Gastrocnemius medialis (tissue), 4 donors: ENCODE data around the gene ECE2. TPM values are rescaled to one million over a fixed set of nuclear protein-coding genes. Genes with fewer than 3 reads are reported as not detected.
A peak's percentile ranks its signal among the peaks of the same experiment; 100 is the strongest.

Experiments
- ATAC-seq, 2 donors: fragments of 150-250 bp; one replicate each; pipeline ENCODE4 v1.9.1; 2016
- DNase-seq, 2 donors: peaks; one replicate each; pipeline ENCODE4 v3.0.0-alpha.2; 2019
- H3K27ac ChIP-seq, 4 donors: fragments of 200-600 bp; sonication (generic); 1 replicate in 1 of 4; 2 replicates in 3 of 4; pipeline ENCODE4 v1.5.1; 2016 to 2018; ENCODE audit warnings: mild to moderate bottlenecking in 2 of 4, moderate library complexity in 1 of 4
- H3K27me3 ChIP-seq, 3 donors: fragments of 200-600 bp; sonication (generic) in 2 of 3; 1 replicate in 1 of 3; 2 replicates in 2 of 3; pipeline versions ENCODE4 v1.5.1 to v1.6.0; 2016 to 2019; ENCODE audit warnings: mild to moderate bottlenecking in 1 of 3, moderate library complexity in 1 of 3
- H3K36me3 ChIP-seq, 2 donors: fragments of 200-600 bp; sonication (generic) in 1 of 2; one replicate each; pipeline ENCODE4 v1.5.1; 2017 to 2018
- H3K4me1 ChIP-seq, 2 donors: fragments of 200-600 bp; sonication (generic) in 1 of 2; one replicate each; pipeline ENCODE4 v1.5.1; 2016 to 2017; ENCODE audit warnings: mild to moderate bottlenecking in 2 of 2
- H3K4me3 ChIP-seq, 4 donors: fragments of 200-600 bp; sonication (generic) in 3 of 4; 1 replicate in 1 of 4; 2 replicates in 3 of 4; pipeline ENCODE4 v1.5.1; 2016 to 2019; ENCODE audit warnings: mild to moderate bottlenecking in 2 of 4
- H3K9me3 ChIP-seq, 3 donors: fragments of 200-600 bp; sonication (generic) in 2 of 3; 1 replicate in 1 of 3; 2 replicates in 2 of 3; pipeline ENCODE4 v1.5.1; 2016 to 2019
- CTCF ChIP-seq, 5 experiments: fragments of 450-650 bp in 3 of 5; fragments of 200-600 bp in 2 of 5; sonication (generic) in 2 of 5; IDR thresholded peaks in 4 of 5; conservative IDR thresholded peaks in 1 of 5; 1 replicate in 4 of 5; 2 replicates in 1 of 5; pipeline ENCODE4 v1.5.1; 2016 to 2019; ENCODE audit warnings: antibody characterized with exemption in 5 of 5, mild to moderate bottlenecking in 3 of 5, moderate library complexity in 3 of 5
- POLR2A ChIP-seq, 2 donors: fragments of 450-650 bp; IDR thresholded peaks; one replicate each; pipeline ENCODE4 v1.6.1; 2017; ENCODE audit warnings: antibody characterized with exemption in 2 of 2, mild to moderate bottlenecking in 2 of 2, moderate library complexity in 2 of 2
- in situ Hi-C, 4 donors: fragments of 200-750 bp; cut with MboI; loops; one replicate each; pipeline versions ENCODE4 v1.15.0 to v1.8.0; 2017; ENCODE audit warnings: low sequenced_read_pairs in 4 of 4
- intact Hi-C: fragments of 100-400 bp; cut with DNase I; formaldehyde crosslinking; loops from one replicate; pipeline ENCODE4 v1.15.1; 2023; ENCODE audit warnings: low total_unique reads
- total RNA-seq, 4 donors: library from RNA; depleted of rRNA; stranded (reverse); fragments of >200 nt; gene quantifications; one replicate each; pipeline versions ENCODE4 v1.1.0 to v1.2.3, GENCODE V29; 2016

Gene ECE2
- total RNA-seq = not detected

GRCh38 chr3:184275961-184276910 lies at the start of gene ECE2:
Gene ECE2, plus strand, starts transcription at chr3:184276022. Its CDS starts 132 bp downstream, at chr3:184276154.
- DNase-seq (no peak), ATAC-seq (no peak)
- Histone ChIP-seq H3K27ac (no peak within 1 kb of the TSS), H3K4me1 (no peaks in the 10 kb centered on the region), H3K4me3 (no peak within 1 kb of the TSS), H3K27me3 (peaks cover 20 to 28% (median 24%) of the 10 kb centered on the region in 3 donors), H3K36me3 (no peaks in the 10 kb centered on the region), H3K9me3 (no peaks in the 10 kb centered on the region)
- intact Hi-C loops = no loop called here
- in situ Hi-C loops = loop anchor here in 1 of 4 donors (25.0 kb wide), 1 partner anchor 389 kb away; the partner anchor contains the start of gene PARL
- TF ChIP-seq POLR2A (IDR thresholded peaks at IDR 0.05) (no peak), CTCF (IDR thresholded peaks at IDR 0.05 in 4 of 5, conservative IDR thresholded peaks at IDR 0.05 in 1 of 5) (no peak)

- Histone ChIP-seq H3K27ac (no peak overlapping the region), H3K27me3 (peaks cover 33 to 43% (median 36%) of the 10 kb centered on the region in 3 donors), H3K4me3 (no peak overlapping the region), H3K9me3 (no peaks in the 10 kb centered on the region), H3K4me1 (peaks cover 4 to 9% of the 10 kb centered on the region in 2 donors), H3K36me3 (no peaks in the 10 kb centered on the region)
- in situ Hi-C loops = loop anchor here in 2 of 4 donors (25.0 kb wide), 2 partner anchors 90 to 340 kb away; partner anchors contain the start of genes EIF2B5 (in 1 of the 2) and PARL (in 1 of the 2)
- no peak for DNase-seq
- intact Hi-C loops = loop anchor here (5.0 kb wide), 1 partner anchor 60 kb away; no protein-coding TSS in a partner anchor
- peak; percentile 25 to 54 for ATAC-seq
- TF ChIP-seq POLR2A (IDR thresholded peaks at IDR 0.05) = no peak
- TF ChIP-seq CTCF (IDR thresholded peaks at IDR 0.05 in 4 of 5, conservative IDR thresholded peaks at IDR 0.05 in 1 of 5) = peak; percentile 57 to 79 (median 68)
Measured at GRCh38 chr3:184227481-184227935, 48.3 kb upstream of the ECE2 start.

- no peak for DNase-seq
- H3K9me3 ChIP-seq = no peaks in the 10 kb centered on the region
- H3K36me3 ChIP-seq = no peaks in the 10 kb centered on the region
- in situ Hi-C loops = loop anchor here in 2 of 4 donors (25.0 kb wide), 2 partner anchors 91 to 341 kb away; partner anchors contain the start of genes EIF2B5 (in 1 of the 2) and PARL (in 1 of the 2)
- ATAC-seq = no peak
- intact Hi-C loops = loop anchor here (2.0 to 5.0 kb wide), 2 partner anchors 22 to 59 kb away; no protein-coding TSS in a partner anchor
- H3K27ac ChIP-seq = no peak overlapping the region
- H3K27me3 ChIP-seq = peaks cover 33 to 45% (median 36%) of the 10 kb centered on the region in 3 donors
- H3K4me1 ChIP-seq = peaks cover 4 to 9% of the 10 kb centered on the region in 2 donors
- TF ChIP-seq CTCF (IDR thresholded peaks at IDR 0.05 in 4 of 5, conservative IDR thresholded peaks at IDR 0.05 in 1 of 5) = no peak
- no peak for TF ChIP-seq POLR2A (IDR thresholded peaks at IDR 0.05)
- peak overlapping the region in 2 of 4 donors; percentile 49 to 55 for H3K4me3 ChIP-seq
Measured at GRCh38 chr3:184228376-184229137, 47.3 kb upstream of the ECE2 start.

GRCh38 chr3:184229394-184230080 lies 46.3 kb upstream of the ECE2 start, which contains the start of gene VWA5B2:
Gene VWA5B2, plus strand, starts transcription at chr3:184229585. Its CDS starts 944 bp downstream, at chr3:184230529.
- H3K27me3 ChIP-seq = peaks cover 33 to 45% (median 36%) of the 10 kb centered on the region in 3 donors
- H3K4me3 ChIP-seq = peak within 1 kb of the TSS; percentile 29 to 60 (median 52)
- no peaks in the 10 kb centered on the region for H3K9me3 ChIP-seq
- in situ Hi-C loops (loop anchor here in 2 of 4 donors (25.0 kb wide), 2 partner anchors 92 to 342 kb away; partner anchors contain the start of genes EIF2B5 (in 1 of the 2) and PARL (in 1 of the 2)), intact Hi-C loops (loop anchor here (2.0 to 5.0 kb wide), 2 partner anchors 21 to 58 kb away; no protein-coding TSS in a partner anchor)
- no peak within 1 kb of the TSS for H3K27ac ChIP-seq
- peaks cover 4 to 9% of the 10 kb centered on the region in 2 donors for H3K4me1 ChIP-seq
- no peaks in the 10 kb centered on the region for H3K36me3 ChIP-seq
- peak; percentile 18 to 29 for ATAC-seq
- DNase-seq = no peak
- TF ChIP-seq CTCF (IDR thresholded peaks at IDR 0.05 in 4 of 5, conservative IDR thresholded peaks at IDR 0.05 in 1 of 5) (peak in 2 of 5 experiments; percentile 24 to 32), POLR2A (IDR thresholded peaks at IDR 0.05) (no peak)
